ENCODE data around the gene PPIP5K1.
A peak's percentile ranks its signal among the peaks of the same experiment; 100 is the strongest.

PPIP5K1 gene

GRCh38 chr15:43499635-43500034, 90.4 kb downstream of the PPIP5K1 start:
- no peak overlapping the region for H3K4me3 ChIP-seq (ENCODE audit: low read length)
- DNase-seq (ENCODE audit: low read depth, low spot score), result no peak

DNA sequence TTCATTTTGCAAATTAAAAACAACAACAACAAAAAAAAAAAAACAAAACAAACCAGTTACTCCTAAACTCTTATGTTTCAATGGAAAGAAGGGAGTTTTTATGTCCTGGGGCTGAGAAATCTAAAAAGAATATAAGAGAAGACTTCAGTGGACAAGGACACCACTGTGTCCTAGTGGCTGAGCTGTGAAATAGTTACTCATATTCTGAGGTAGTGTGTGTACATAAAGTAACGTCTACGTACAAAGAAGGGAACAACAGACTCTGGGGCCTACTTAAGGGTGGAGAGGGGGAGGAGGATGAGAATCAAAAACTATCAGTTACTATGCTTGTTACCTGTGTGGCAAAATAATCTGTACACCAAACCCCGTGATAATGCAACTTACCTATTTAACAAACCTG, 91.0 kb downstream of the PPIP5K1 start:
- no peak overlapping the region for H3K4me3 ChIP-seq (ENCODE audit: low read length)
- no peak for DNase-seq (ENCODE audit: low read depth, low spot score)

- DNase-seq (ENCODE audit: low read depth, low spot score), result no peak
- peak overlapping the region; percentile 89 for H3K4me3 ChIP-seq (ENCODE audit: low read length)
Measured at GRCh38 chr15:43493703-43494472, 96.1 kb downstream of the PPIP5K1 start.

DNA sequence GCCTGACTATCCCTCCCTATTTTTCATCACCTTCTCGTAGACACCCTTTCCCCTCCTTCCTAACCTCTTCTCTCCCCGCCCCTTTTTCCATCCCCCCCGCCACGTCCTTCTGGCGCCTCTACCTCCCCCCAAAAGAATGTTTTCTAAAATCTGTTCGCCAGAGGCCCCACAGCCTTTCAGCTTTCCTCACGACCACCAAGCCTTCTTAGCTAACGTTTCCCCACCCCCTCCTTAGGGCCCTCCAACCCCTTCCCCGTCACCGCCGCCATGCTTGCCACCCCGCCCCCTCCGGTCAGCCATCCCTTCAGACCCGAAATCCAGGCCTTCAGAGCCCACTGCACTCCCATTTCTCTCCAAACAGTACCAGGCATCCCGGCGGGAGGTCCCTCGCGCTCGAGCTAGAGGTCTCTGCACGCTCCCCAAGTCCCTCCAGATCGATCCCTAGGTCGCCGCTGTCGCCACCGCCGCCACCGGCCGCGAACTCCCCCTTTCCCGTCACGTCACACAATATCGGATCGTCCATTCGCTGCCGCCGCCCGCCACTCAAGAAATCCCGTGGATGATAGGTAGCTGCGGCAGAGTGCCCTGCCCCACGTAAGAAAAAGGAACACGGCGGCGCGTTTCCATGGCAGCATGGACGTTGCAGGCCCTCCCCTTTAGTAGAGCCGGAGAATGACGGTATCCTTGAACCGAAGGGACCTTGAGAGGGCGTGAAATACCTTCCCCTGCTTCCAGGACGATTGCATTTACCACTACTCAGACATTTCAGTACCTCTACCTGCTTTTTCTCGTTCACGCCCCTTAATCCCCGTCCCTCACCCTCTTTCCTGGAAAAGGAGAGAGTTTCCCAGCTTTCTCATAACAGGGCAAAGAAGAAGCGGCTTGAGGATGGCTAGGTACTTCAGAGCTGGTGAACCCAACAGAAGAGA, 97.1 kb downstream of the PPIP5K1 start, which contains the start of gene TP53BP1:
TSS of gene TP53BP1 (minus strand) at position 484 of the 929 bp plus-strand sequence. CDS start at position 371, 113 bp downstream.
- H3K4me3 ChIP-seq (ENCODE audit: low read length), result peak within 1 kb of the TSS; percentile 89
- peak; percentile 91 for DNase-seq (ENCODE audit: low read depth, low spot score)

DNA sequence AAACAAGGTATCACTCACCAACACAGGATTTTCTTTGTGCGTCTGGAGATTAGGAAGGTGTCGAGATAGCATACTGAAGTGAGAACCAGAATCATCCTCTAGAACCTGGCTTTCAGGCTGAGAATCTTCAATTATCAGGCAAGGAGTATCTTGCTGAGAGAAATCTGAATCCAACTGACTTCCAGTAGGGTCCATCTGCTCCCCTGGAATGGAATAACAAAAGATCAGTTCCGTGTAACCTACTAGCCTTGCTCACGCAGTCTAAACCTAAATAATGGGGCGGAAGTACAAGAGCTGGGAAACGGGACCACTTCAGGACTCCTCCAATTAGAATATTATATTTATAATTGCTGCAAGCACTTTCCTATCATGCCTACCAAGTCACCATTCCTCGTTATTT, 97.7 kb downstream of the PPIP5K1 start:
- DNase-seq (ENCODE audit: low read depth, low spot score), result no peak
- peak overlapping the region; percentile 89 for H3K4me3 ChIP-seq (ENCODE audit: low read length)

DNA sequence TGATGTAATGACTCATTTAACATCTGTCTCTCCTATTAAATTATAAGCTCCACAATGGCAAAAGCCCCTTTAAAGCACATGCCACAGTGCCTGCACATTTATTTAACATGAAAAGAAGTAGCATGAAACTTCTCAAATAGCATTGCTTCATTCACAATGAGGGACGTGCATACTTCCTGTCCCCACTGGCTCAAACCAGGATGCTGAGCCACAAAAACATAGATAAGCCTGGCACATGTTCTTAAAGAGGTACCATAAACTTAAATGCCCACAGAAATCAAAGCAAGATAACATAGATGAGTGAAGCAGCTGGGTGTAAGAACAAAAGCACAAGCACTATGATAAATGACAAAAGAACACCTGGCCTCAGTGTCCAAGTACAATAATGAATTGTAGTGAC, 100.8 kb downstream of the PPIP5K1 start:
- no peak overlapping the region for H3K4me3 ChIP-seq (ENCODE audit: low read length)
- peak; percentile 69 for DNase-seq (ENCODE audit: low read depth, low spot score)

- no peak overlapping the region for H3K4me3 ChIP-seq (ENCODE audit: low read length)
- no peak for DNase-seq (ENCODE audit: low read depth, low spot score)
Measured at GRCh38 chr15:43488790-43489189, 101.2 kb downstream of the PPIP5K1 start.

DNA sequence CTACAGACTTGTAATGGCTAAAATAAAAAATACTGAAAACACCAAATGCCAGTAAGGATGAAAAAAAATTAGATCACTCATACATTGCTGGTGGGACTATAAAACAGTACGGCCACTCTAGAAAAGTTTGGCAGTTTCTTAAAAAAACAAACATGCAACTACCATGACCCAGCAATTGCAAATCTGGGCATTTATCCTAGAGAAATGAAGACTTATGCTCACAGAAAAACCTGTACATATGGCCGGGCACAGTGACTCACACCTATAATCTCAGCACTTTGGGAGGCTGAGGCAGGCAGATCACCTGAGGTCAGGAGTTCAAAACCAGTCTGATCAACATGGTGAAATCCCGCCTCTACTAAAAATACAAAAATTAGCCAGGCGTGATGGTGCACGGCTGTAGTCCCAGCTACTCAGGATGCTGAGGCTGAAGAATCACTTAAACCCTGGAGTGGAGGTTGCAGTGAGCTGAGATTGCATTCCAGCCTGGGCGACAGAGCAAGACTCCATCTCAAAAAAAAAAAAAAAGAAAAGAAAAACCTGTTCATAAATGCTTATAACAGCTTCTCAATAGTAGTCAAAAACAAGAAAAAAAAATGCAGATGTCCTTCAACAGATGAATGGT, 102.6 kb downstream of the PPIP5K1 start:
- H3K4me3 ChIP-seq (ENCODE audit: low read length), result no peak overlapping the region
- DNase-seq (ENCODE audit: low read depth, low spot score), result no peak

DNA sequence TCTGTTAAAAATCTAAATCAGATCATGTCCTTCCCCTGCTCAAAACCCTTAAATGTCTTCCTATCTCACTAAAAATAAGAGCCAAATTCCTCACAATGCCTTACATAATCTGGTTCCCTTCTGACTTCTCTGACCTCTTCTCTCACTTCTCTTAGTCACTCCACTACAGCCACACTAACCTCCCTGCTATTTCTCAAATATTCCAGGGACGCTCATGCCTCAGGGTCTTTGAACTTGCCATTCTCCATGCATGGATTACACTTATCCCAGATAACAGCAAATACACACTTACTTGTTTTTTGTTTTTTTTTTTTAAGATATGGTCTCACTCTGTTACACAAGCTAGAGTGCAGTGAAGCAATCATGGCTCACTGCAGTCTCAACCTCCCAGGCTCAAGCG, 105.6 kb downstream of the PPIP5K1 start:
- H3K4me3 ChIP-seq (ENCODE audit: low read length), result no peak overlapping the region
- DNase-seq (ENCODE audit: low read depth, low spot score), result no peak
